OCI-LY7 (cell line): ENCODE results near the gene CIAO2B.

Experiments used
- CTCF ChIP-seq: fragments of 200-600 bp; sonication (generic); conservative IDR thresholded peaks from 2 replicates; pipeline ENCODE4 v1.5.1; 2014; ENCODE audit warnings: mild to moderate bottlenecking, antibody characterized with exemption, low read length, moderate library complexity, mixed read lengths
- EZH2phosphoT487 ChIP-seq: fragments of 200-600 bp; sonication (generic); IDR thresholded peaks from 2 replicates; pipeline ENCODE4 v1.6.1; 2018; ENCODE audit warnings: low read depth, borderline replicate concordance, mild to moderate bottlenecking, mixed run types, antibody characterized with exemption, low read length, moderate library complexity, mixed read lengths

- TF ChIP-seq CTCF: no peak
- no peak for TF ChIP-seq EZH2phosphoT487
Observed at GRCh38 chr16:66934138-66934838, at the start of gene CIAO2B.
